ENCODE data around the gene RGS11.

DNA sequence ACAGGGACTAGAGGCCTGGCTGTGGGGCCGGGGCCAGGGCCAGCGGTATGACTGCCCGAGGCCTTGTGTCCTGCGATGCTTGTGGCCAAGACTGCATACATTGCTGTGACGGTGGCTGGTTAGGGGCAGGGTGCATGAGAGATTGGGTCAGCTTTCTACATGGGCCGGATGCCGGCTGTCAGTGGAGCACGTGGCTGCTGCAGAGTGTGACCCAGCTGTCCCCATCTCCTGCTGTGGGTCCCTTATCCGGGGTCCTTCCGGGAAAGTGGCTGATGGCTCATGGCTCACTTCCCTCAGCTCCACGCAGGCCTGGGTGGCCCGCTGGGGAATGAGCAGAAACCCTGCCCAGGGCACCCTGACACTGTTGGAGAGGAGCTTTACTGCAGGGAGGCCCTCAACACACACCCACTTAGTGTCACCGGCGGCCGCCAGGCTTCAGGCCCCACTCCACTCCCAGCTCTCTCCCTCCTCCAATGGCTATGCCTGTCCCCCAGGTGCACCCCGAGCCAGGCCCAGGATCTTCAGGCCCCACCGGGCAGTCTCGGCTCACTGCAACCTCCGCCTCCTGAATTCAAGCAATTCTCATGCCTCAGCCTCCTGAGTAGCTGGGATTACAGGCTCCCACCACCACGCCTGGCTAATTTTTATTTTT, 808 bp upstream of the RGS11 start:
- TF ChIP-seq TEAD4 (IDR thresholded peaks at IDR 0.05) (no peak), EP300 (IDR thresholded peaks at IDR 0.05; ENCODE audit: borderline replicate concordance) (no peak), TCF12 (IDR thresholded peaks at IDR 0.05; ENCODE audit: low read depth) (no peak)
- TF ChIP-seq, protein P1, sequence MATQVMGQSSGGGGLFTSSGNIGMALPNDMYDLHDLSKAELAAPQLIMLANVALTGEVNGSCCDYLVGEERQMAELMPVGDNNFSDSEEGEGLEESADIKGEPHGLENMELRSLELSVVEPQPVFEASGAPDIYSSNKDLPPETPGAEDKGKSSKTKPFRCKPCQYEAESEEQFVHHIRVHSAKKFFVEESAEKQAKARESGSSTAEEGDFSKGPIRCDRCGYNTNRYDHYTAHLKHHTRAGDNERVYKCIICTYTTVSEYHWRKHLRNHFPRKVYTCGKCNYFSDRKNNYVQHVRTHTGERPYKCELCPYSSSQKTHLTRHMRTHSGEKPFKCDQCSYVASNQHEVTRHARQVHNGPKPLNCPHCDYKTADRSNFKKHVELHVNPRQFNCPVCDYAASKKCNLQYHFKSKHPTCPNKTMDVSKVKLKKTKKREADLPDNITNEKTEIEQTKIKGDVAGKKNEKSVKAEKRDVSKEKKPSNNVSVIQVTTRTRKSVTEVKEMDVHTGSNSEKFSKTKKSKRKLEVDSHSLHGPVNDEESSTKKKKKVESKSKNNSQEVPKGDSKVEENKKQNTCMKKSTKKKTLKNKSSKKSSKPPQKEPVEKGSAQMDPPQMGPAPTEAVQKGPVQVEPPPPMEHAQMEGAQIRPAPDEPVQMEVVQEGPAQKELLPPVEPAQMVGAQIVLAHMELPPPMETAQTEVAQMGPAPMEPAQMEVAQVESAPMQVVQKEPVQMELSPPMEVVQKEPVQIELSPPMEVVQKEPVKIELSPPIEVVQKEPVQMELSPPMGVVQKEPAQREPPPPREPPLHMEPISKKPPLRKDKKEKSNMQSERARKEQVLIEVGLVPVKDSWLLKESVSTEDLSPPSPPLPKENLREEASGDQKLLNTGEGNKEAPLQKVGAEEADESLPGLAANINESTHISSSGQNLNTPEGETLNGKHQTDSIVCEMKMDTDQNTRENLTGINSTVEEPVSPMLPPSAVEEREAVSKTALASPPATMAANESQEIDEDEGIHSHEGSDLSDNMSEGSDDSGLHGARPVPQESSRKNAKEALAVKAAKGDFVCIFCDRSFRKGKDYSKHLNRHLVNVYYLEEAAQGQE (IDR thresholded peaks at IDR 0.05; ENCODE audit: low read depth), result no peak
- TF ChIP-seq, protein P2, sequence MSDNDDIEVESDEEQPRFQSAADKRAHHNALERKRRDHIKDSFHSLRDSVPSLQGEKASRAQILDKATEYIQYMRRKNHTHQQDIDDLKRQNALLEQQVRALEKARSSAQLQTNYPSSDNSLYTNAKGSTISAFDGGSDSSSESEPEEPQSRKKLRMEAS (IDR thresholded peaks at IDR 0.05), result no peak
